ENCODE measurements around the gene ECD.

The ECD gene

DNA sequence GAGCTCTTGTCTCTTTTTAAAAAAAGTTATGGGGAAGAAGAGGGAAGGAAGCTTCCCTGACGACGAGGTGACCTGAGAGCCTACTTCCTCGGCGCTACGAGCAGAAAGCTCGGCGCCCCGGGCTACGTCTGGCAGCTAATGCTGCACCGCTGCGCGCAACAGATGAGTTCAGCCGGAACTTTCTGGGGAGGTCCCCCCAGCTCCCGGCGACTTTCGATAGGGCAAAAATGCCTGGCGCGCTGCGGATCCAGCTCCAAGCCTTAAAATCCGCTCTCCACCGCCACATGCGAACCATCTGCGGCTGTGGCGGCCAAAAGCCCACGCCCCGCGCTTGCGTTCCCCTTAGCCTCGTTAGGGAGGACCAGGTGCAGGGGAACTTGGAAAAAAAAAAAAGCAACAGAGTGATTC is 71.8 kb downstream of the ECD start:
- DNase-seq: peak; percentile 86

DNA sequence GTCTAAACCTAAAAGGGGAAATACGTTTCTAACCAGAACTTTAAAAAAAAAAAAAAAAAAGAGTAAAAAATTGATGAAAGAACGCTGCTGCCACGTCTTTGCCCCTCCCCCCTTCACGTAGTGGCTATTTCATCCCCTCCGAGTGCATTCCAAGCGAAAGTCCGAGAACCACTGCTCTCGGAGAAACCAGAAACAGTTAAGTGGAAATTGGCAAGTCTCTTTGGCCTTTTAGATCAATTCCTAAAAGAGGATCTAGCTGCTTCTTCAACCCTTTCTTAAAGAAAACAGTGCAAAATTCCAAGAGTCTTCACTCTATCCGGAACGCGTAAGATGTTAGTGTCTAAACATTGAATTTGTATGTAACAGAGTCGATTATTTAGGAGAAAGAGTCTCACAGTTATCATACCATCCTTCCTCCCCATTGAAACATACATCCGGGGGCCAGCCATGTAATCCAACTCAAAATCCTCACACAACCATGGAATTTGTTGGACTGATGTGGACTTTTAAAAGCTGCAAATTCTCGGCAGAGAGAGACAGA is 72.3 kb downstream of the ECD start:
- DNase-seq: peak; percentile 61

DNA sequence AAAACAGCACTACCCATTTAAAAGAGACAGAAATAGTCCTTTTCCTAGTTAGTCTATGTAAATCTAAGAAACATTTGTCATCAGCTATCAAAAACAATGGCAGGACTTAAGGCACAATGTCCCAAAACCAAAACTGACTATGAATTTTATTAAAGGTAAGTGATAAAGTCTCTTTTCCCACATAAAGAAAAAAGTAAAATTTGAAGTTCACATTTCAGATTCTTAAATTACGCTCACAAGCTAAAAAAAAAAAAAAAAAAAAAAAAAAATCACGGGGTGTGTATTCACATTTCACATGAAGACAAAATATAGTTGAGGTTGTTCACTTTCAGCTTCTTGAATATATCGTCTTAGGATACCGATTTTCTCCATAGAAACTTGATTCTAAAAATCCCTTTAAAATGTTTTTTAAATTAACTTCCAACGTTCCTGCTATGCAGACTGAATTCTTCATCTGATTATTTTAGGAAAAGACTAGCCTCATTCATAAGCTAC is 72.8 kb downstream of the ECD start:
- no peak for DNase-seq

DNA sequence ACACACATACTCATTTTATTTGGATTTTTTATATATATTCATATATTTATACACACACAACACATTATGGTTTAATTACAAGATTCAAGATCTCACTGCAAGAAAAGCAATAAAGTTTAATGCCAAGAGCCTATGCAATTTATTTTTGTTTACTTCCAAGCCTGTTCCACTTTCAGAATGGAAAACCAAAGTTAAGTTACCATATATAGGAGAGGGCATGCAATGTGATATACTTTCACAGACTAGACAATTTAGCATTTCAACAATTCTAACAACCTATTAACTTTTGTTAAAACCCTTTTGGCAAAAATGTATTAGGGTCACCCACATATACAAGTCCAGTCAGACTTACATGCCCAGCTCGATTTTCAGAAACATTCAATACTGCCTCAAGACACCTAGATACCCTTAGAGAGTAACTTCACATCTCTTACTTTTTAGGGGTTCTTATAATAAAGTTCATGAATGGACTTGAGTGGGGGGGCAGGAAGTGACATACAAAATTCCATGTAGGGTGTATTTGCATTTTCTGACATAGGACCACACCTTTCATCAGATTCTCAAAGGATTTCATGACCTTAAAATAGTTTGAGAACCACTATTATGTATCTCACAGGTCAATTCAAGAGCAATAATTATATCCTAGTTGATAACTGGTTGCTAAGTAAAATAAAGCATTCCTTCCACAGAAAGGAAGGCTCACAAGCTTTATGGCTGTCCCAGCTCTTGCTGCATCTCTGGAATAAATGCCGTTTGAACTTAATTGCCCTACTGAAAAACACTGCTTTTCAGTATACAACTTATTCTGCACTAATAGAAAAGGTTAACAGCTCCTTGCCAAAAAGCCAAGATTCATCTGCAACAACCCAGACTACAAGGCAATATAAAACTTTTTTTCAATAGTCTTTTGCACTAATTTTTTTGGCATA is 73.6 kb downstream of the ECD start:
- no peak for DNase-seq

DNA sequence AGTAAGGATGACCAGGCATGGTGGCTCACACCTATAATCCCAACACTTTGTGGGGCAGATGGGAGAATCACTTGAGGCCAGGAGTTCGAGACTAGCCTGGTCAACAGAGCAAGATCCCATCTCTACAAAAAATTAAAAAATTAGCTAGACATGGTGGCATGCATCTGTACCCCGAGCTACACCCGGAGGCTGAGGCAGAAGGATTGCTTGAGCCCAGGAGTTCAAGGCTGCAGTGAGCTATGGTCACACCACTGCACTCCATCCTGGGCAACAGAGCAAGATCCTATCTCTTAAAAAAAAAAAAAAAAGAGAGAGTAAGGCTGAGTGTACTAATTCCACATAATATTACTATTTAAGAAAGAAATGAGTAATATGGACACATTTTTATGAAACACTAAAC is 75.0 kb downstream of the ECD start:
- DNase-seq: no peak

DNA sequence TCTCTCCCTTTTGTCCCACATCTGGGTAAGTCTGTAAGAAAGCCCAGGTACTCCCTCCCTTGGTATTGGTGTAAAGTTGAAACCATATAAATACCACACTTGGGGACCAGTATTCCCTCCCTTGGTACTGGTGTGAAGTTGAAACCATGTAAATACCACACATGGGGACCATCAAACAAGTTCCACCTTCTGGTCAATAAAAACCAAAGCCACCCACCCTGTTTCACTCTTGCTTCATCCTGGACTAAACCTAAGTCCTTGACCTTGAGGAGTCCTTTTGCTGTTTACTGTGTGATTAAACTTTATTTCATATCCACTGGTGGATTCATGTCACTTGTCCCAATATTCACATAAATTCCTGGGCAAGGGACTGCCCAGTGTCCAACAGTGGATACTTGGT is 79.5 kb downstream of the ECD start:
- DNase-seq: no peak

DNA sequence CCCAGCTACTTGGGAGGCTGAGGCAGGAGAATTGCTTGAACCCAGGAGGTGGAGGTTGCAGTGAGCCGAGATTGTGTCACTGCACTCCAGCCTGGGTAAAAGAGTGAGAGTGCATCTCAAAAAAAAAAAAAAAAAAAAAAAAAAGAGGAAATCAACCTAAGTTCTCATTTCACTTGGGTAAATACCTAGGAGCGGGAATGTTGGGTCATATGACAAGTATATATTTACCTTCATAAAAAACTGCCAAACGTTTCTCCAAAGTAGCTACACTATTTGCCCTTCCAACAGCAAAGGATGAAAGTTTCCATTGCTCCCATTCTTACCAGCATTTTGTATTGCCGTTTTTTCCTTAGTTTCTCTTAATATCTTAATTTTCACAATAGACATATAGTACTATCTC is 81.0 kb downstream of the ECD start:
- no peak for DNase-seq

DNA sequence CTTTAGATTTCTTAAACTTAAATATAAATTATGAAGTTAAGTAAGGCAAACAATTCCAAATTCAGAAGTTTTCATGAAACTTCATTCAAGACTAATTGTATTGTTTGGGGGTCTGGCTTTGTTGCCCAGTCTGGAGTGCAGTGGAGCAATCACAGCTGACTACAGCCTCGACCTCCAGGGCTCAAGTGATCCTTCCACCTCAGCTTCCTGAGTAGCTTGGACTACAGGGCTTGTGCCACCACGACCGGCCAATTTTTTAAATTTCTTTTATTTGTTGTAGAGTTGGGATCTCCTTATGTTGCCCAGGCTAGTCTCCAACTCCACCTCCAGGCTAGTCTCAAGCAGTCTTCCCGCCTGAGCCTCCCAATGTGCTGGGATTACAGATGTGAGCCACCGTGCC is 83.6 kb downstream of the ECD start:
- no peak for DNase-seq

Data from activated CD8-positive, alpha-beta memory T cell treated with anti-CD3 and anti-CD28 coated beads for 24 hours (primary cell).